ENCODE data around the gene B3GAT1. TPM values are rescaled to one million over a fixed set of nuclear protein-coding genes. Genes with fewer than 3 reads are reported as not detected.

Gene B3GAT1
- total and polyA plus RNA-seq, 2 donors (not counting 1 experiment from before 2014, with no cell fraction given), result 0.06 TPM; not detected in 1

GRCh38 chr11:134364261-134364660 is 47.8 kb downstream of the B3GAT1 start:
- H4K20me1 ChIP-seq (ENCODE audit: control insufficient read depth, insufficient read depth, low read length, poor library complexity, severe bottlenecking), result no peaks in the 10 kb centered on the region
- Mint-ChIP-seq H3K4me1 (peaks cover 2% of the 10 kb centered on the region), H3K4me3 (no peak overlapping the region), H3K27me3 (peaks cover 20% of the 10 kb centered on the region), H3K9me3 (ENCODE audit: insufficient read depth) (no peaks in the 10 kb centered on the region), H3K27ac (no peak overlapping the region)
- no peak for DNase-seq
- ATAC-seq (ENCODE audit: low read depth), result no peak
- no peak overlapping the region for H2AFZ ChIP-seq (ENCODE audit: insufficient read depth, low read depth, low read length, poor library complexity, severe bottlenecking)
- peaks cover 0 to 4% (median 0%) of the 10 kb centered on the region in 4 experiments for H3K27me3 ChIP-seq (replicated peaks in 1 of 4; ENCODE audit: control extremely low read depth in 1 of 4, control insufficient read depth in 3 of 4, insufficient read depth in 4 of 4, low read length in 3 of 4)
- H3K4me3 ChIP-seq (ENCODE audit: control extremely low read depth in 1 of 5, extremely low read depth in 1 of 5, insufficient read depth in 1 of 5, low read depth in 2 of 5, low read length in 4 of 5), result no peak overlapping the region
- H3K4me1 ChIP-seq (ENCODE audit: control insufficient read depth in 2 of 2, insufficient read depth in 2 of 2, low read length in 2 of 2), result no peaks in the 10 kb centered on the region
- intact Hi-C loops (cut with micrococcal nuclease), result no loop called here
- no peaks in the 10 kb centered on the region for H3K79me2 ChIP-seq (ENCODE audit: control insufficient read depth, insufficient read depth, low read length)
- POLR2A ChIA-PET, result no interaction called here
- no peak overlapping the region for H3K27ac ChIP-seq (ENCODE audit: low read length in 2 of 2)
- TF ChIP-seq EZH2 (IDR thresholded peaks at IDR 0.05; ENCODE audit: borderline replicate concordance, insufficient read depth, low read depth, low read length, poor library complexity, severe bottlenecking), result no peak
- no peak for TF ChIP-seq CTCF (IDR thresholded peaks at IDR 0.05)
- no peaks in the 10 kb centered on the region for H3K36me3 ChIP-seq (replicated peaks in 1 of 2; ENCODE audit: control extremely low read depth in 1 of 2, control insufficient read depth in 1 of 2, extremely low read depth in 1 of 2, insufficient read depth in 2 of 2, low read length in 1 of 2)
- CTCF ChIA-PET, result no interaction called here
- no peak overlapping the region for H3K4me2 ChIP-seq (replicated peaks; ENCODE audit: low read depth, low read length, poor library complexity, severe bottlenecking)
- 82% methylated on average over 9 of the region's 9 CpGs for WGBS (ENCODE audit: insufficient coverage)
- no peak overlapping the region for H3K9ac ChIP-seq (ENCODE audit: low read length)
- H3K9me3 ChIP-seq (ENCODE audit: control extremely low read depth in 1 of 3, control insufficient read depth in 2 of 3, insufficient read depth in 1 of 3, low read length in 2 of 3), result peaks cover 0 to 18% (median 0%) of the 10 kb centered on the region in 3 donors

GRCh38 chr11:134363592-134363991 is 48.5 kb downstream of the B3GAT1 start:
- no peak overlapping the region for H3K4me3 ChIP-seq (ENCODE audit: control extremely low read depth in 1 of 5, extremely low read depth in 1 of 5, insufficient read depth in 1 of 5, low read depth in 2 of 5, low read length in 4 of 5)
- H4K20me1 ChIP-seq (ENCODE audit: control insufficient read depth, insufficient read depth, low read length, poor library complexity, severe bottlenecking), result no peaks in the 10 kb centered on the region
- ATAC-seq (ENCODE audit: low read depth) (no peak), DNase-seq (no peak)
- ChIA-PET POLR2A (no interaction called here), CTCF (no interaction called here)
- no peak overlapping the region for H2AFZ ChIP-seq (ENCODE audit: insufficient read depth, low read depth, low read length, poor library complexity, severe bottlenecking)
- intact Hi-C loops (cut with micrococcal nuclease), result no loop called here
- no peak overlapping the region for H3K27ac ChIP-seq (ENCODE audit: low read length in 2 of 2)
- WGBS (ENCODE audit: insufficient coverage), result 89% methylated on average over 6 of the region's 7 CpGs
- no peak overlapping the region for H3K4me2 ChIP-seq (replicated peaks; ENCODE audit: low read depth, low read length, poor library complexity, severe bottlenecking)
- Mint-ChIP-seq H3K27me3 (peaks cover 20% of the 10 kb centered on the region), H3K4me3 (no peak overlapping the region), H3K27ac (no peak overlapping the region), H3K9me3 (ENCODE audit: insufficient read depth) (no peaks in the 10 kb centered on the region), H3K4me1 (peaks cover 2% of the 10 kb centered on the region)
- H3K27me3 ChIP-seq (replicated peaks in 1 of 4; ENCODE audit: control extremely low read depth in 1 of 4, control insufficient read depth in 3 of 4, insufficient read depth in 4 of 4, low read length in 3 of 4), result peaks cover 0 to 4% (median 0%) of the 10 kb centered on the region in 4 experiments
- H3K9me3 ChIP-seq (ENCODE audit: control extremely low read depth in 1 of 3, control insufficient read depth in 2 of 3, insufficient read depth in 1 of 3, low read length in 2 of 3), result peaks cover 0 to 18% (median 0%) of the 10 kb centered on the region in 3 donors
- no peaks in the 10 kb centered on the region for H3K4me1 ChIP-seq (ENCODE audit: control insufficient read depth in 2 of 2, insufficient read depth in 2 of 2, low read length in 2 of 2)
- H3K9ac ChIP-seq (ENCODE audit: low read length), result no peak overlapping the region
- H3K79me2 ChIP-seq (ENCODE audit: control insufficient read depth, insufficient read depth, low read length), result no peaks in the 10 kb centered on the region
- H3K36me3 ChIP-seq (replicated peaks in 1 of 2; ENCODE audit: control extremely low read depth in 1 of 2, control insufficient read depth in 1 of 2, extremely low read depth in 1 of 2, insufficient read depth in 2 of 2, low read length in 1 of 2), result no peaks in the 10 kb centered on the region
- TF ChIP-seq EZH2 (IDR thresholded peaks at IDR 0.05; ENCODE audit: borderline replicate concordance, insufficient read depth, low read depth, low read length, poor library complexity, severe bottlenecking) (no peak), CTCF (IDR thresholded peaks at IDR 0.05) (no peak)

All from B cell (primary cell).